ENCODE data around the gene TMEM38B.

- TF ChIP-seq, protein P1, sequence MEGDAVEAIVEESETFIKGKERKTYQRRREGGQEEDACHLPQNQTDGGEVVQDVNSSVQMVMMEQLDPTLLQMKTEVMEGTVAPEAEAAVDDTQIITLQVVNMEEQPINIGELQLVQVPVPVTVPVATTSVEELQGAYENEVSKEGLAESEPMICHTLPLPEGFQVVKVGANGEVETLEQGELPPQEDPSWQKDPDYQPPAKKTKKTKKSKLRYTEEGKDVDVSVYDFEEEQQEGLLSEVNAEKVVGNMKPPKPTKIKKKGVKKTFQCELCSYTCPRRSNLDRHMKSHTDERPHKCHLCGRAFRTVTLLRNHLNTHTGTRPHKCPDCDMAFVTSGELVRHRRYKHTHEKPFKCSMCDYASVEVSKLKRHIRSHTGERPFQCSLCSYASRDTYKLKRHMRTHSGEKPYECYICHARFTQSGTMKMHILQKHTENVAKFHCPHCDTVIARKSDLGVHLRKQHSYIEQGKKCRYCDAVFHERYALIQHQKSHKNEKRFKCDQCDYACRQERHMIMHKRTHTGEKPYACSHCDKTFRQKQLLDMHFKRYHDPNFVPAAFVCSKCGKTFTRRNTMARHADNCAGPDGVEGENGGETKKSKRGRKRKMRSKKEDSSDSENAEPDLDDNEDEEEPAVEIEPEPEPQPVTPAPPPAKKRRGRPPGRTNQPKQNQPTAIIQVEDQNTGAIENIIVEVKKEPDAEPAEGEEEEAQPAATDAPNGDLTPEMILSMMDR (IDR thresholded peaks at IDR 0.05) = no peak
- no peak for TF ChIP-seq POLR2A (IDR thresholded peaks at IDR 0.05)
Observed at GRCh38 chr9:105712773-105713172, 18.4 kb downstream of the TMEM38B start.

All from body of pancreas (tissue), 4 donors.